Ammon's horn (tissue), 1 donor: ENCODE results near the gene H3-3A.

Experiments
- DNase-seq: peaks from one replicate; pipeline ENCODE4 v3.0.0-alpha.2; 2016; ENCODE audit warnings: low spot score

Gene H3-3A

GRCh38 chr1:226062558-226063223 lies at the start of gene H3-3A:
Gene H3-3A (plus strand): TSS chr1:226062716. CDS start chr1:226064352, 1,636 bp downstream.
- DNase-seq = peak; percentile 97

DNA sequence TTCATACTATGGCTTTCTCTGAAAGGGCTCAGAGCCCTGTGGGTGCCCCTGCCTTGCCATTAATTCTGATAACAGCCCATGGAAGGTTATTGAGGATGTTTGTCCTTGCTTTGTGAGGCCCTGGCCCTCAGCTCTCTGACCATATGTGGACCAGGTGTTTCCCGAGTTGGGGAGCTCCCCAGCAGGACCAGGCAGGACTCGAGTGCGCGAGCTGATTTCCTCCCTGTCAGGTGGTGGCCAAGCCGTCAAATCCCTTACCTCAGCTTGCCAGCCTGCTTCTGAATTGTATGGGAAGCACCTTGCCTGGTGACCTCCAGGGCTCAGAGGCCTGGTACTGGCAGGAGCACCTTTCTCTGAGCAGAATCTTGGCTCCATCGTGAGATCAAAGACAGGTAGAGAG lies 45.4 kb upstream of the H3-3A start:
- no peak for DNase-seq

DNA sequence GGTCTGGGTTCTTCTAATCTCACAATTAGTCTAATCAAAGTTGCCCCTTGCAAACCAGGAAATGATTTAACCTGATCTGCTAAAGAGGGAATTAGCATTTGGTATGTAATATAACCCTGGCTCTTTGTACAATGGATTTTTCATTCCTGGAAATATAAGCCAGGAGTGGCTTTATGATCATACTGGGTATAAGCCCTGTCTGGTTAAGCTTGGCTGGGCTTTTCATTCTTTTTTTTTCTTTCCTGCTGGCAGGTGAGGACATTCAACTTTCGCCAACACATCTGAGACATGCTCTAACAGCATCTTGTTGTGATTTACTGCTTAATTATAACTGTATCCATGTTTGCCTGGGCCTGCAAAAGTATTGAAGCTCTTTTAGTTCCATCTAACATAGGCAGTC lies 42.9 kb upstream of the H3-3A start:
- no peak for DNase-seq

GRCh38 chr1:226021401-226021800 lies 41.1 kb upstream of the H3-3A start:
- no peak for DNase-seq

DNA sequence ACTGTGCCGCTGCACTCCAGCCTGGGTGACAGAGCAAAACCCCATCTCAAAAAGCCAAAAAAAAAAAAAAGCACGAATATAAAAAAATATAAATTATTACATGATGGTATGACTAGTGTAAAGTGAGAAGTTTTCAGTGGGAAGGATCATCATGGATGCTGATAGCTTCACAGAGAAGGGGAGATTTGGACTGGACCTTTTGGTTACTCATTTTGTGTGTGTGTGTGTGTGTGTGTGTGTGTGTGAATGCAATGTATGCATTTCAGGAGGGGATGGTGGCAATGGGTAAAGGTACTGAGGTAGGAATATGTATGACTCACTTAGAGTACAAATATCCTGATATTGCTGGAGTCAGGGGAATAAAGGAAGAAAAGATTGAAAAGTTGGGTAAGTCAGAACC lies 40.7 kb upstream of the H3-3A start:
- no peak for DNase-seq

GRCh38 chr1:226023735-226024134 lies 38.8 kb upstream of the H3-3A start:
- no peak for DNase-seq

GRCh38 chr1:226026833-226027232 lies 35.7 kb upstream of the H3-3A start:
- DNase-seq = no peak

DNA sequence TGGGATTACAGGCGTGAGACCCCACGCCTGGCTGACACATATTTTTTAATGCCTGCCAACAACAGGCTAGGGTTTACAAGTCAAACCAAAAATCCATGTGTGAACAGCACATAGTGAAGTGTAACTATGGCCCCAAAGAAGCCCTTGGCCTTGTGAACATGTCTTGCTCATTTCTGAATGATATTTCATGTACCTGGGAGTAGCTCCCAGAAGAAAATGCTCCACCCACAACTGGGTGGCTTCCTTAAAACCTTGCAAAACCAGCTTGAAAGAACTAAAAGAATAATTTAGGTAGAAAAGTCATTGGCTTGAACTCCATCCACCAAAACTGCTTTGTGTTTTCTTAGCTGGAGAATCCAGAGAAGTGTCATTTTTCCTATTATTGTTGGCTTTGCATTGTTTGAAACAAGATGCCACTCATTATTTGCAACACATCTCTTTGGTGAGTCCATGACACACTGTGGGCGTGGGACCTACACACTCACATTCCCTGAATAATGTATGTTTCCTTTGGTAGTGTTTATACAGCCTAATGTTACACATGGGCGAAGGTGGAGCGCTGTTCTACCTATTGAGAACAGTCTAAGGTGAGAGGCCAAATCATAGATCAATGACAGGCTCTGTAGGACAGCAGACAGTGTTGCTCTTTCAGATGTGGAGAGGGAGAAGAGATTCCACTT lies 34.8 kb upstream of the H3-3A start:
- no peak for DNase-seq

DNA sequence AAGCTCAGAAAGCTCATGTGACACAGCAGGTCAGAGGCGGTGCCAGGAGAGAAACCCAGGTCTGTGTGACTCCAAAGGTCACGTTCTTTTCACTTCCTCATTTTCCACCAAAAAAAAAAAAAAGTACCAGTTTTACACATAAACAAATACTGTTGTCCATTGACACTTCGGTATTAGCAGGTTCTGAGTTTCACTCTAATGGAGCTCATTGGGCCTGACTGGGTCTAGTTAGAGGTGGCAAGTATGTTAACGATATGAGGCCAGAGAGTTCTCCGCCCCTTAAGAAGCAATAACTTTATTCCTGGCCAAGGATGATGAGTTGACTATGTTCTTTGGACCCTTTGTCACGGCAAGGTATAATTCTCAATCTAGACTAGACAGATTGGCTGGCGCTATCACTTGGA lies 33.4 kb upstream of the H3-3A start:
- no peak for DNase-seq

DNA sequence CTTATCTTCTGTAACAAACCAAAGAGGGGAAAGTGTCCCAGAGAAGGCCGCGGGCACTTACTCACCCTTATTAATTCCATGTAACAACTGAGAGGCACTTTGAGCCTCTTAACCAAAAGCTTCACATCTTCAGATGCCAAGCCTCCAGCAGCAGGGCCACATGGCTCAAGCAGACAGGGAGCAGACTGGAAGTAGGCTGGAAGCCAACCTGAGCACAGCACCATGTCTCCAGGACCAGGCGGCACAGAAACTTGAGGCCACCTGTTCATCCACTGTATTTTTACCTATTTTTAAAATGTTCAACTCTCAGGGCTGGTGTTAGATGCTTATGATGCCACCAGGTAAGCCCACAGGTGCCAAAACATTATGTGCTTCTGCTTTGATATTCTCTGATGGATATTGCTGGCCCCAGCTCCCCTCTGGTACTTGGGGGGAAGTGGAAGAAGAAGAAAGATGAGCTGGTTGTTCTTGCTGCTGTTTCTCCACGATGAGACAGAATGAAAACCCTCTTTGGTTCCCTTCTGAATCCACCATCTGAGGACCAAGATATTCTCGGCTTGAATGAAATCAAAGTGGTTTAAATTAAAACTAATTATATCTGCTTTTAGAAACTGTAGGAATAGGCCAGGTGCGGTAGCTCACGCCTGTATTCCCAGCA lies 32.8 kb upstream of the H3-3A start:
- DNase-seq = no peak

DNA sequence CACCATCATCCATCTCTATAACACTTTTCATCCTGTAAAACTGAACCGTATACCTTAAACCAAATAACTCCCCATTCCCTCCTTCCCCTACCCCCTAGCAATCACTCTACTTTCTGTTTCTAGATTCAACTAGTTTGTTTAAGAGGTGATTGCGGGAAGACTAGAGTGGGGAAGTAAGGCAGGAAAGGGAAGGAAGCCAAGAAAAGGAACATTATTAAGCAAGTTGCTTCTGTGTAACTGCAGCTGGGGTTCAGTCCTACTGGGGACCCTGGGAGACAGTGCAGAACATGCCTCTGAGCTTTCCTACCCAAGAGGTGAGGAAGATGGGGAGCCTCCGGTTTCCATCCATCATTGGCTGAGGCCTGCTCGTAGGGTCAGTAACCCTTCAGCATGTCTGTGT lies 28.9 kb upstream of the H3-3A start:
- peak; percentile 46 for DNase-seq

DNA sequence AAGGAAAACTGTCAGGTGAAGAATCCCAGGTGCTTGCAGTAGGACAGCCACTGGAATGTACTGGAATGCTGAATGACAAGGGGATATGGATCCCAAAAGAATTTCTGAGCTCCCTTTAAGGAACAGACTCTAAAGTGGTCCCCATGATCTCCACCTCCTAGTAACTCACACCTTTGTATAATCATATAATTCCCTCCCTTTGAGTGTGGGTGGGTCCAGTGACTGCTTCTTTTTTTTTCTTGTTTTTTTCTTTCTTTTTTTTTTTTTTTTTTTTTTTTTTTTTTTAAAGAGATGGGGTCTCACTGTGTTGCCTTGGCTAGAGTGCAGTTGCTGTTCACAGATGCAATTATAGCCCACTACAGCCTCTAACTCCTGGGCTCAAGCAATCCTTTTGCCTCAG lies 28.5 kb upstream of the H3-3A start:
- DNase-seq = no peak

DNA sequence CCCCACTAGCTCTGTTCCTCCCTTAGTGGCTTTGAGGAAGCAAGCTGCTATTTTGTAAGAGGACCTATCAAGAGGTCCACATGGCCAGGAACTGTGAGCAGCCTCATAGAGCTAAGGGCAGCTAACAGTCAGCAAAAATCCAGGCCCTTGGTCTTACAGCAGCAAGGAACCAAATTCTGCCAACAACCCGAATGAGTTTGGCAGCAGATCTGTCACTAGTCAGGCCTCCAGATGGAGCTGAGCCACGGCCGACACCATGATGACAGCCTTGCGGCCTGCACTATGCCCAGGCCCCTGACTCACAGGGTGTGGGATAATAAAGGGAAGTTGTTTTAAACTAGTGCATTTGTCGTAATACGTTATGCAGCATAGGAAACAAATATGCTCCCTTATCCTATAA lies 28.0 kb upstream of the H3-3A start:
- DNase-seq = peak; percentile 89

DNA sequence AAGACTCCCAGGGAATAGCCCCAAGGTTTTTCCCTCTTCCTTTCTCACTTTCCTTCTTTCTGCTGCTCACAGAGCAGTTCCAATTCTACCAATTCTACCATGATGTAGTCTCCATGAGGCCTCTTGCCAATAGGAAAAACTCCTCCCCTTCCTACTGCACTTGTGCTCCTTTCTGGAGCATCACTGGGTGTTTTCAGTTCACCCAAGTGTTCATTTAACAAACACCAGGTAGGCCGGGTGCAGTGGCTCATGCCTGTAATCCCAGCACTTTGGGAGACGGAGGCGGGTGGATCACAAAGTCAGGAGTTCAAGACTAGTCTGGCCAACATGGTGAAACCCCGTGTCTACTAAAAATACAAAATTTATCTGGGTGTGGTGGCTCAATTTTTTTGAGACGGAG lies 26.6 kb upstream of the H3-3A start:
- no peak for DNase-seq

DNA sequence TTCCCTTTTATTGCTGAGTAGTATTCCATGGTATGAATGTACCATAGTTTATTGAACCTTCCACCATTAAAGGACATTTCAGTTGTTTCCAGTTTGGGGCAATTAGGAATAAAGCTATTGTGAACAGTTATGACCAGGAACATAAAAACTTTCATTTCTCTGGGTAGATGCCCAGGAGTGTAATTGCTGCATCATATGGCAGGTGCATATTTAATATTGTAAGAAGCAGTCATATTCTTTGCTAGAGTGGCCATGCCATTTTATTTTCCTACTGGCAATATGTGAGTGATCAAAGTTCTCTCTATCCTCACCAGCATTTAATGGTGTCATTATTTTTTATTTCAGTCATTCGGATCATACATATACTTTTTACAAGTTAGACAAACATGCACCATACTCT lies 23.9 kb upstream of the H3-3A start:
- no peak for DNase-seq

GRCh38 chr1:226041419-226041818 lies 21.1 kb upstream of the H3-3A start:
- no peak for DNase-seq

GRCh38 chr1:226044514-226045101 lies 17.9 kb upstream of the H3-3A start:
- no peak for DNase-seq

- no peak for DNase-seq
Observed at GRCh38 chr1:226046240-226046639, 16.3 kb upstream of the H3-3A start.

DNA sequence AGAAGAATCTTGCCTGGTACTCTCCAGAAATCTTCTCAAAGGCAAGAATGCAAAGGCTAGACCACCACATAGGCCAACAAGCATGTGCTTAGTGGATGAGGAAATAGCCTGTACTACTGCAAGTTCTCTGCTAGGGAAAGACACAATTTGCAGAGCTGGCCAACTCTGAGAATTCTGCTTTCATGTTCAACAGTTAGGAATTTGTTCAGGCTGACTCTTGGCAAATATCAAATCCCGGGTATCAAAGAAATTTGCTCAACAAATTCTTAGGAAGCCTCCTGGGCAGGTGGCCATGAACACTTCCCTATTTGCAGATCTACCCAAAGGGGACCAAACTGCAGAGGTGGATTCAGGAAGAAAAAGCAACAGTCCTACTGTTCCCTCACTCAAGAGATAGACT lies 15.0 kb upstream of the H3-3A start:
- DNase-seq = no peak

- DNase-seq = no peak
Observed at GRCh38 chr1:226048886-226049285, 13.6 kb upstream of the H3-3A start.

DNA sequence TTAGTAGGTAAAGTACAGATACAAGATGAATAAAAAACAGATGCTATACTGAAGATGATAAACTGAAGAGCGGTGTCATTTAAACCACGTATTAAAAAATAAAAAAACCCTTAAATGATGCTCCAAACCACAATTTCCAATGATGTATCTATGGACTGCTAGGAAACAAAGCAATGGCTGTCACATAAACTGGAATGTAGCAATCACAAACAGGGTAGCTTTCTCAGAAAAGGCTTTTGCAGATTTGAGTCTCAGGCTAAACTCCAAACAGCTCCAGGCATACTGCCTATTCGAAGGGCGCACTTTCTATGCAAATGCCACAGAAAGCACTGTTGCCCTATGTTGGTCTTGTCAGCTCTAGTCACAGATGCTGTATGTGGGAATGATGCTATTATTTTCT lies 12.4 kb upstream of the H3-3A start:
- DNase-seq = no peak

DNA sequence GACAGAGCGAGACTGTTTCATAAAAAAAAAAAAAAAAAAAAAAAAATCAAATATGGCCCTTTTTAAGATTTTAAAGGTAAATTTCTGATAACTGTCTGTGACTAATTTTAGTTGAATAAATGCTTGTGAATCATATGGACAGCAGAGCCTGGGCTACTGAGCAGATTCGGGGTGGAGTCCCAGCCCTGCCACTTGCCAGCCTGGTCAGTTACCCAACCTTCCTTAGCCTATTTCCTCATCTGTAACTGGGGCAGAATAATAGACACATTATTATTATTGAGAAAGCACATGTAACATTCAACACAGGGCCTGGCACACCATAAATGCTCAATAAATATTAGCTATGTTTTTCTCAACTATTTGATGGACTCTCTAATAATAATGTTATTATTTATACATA lies 11.2 kb upstream of the H3-3A start:
- no peak for DNase-seq

DNA sequence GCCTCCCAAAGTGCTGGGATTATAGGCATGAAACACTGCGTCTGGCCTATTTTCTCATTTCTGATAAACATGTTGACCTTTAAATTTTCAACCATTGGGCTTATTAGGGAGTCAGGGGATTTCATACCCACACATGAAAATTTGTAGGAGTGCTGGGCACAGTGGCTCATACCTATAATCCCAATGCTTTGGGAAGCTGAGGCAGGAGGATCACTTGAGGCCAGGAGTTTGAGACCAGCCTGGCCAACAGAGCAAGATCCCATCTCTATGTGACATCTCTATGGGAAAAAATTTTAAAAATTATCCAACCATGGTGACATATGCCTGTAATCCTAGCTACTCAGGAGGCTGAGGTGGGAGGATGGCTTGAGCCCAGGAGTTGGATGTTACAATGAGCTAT lies 10.5 kb upstream of the H3-3A start:
- no peak for DNase-seq
